Keratinocyte (primary cell): ENCODE measurements around the gene UMAD1. TPM values are rescaled to one million over a fixed set of nuclear protein-coding genes. Genes with fewer than 3 reads are reported as not detected.

Source experiments
- DNase-seq: peaks from one replicate; pipeline ENCODE4 v3.0.0-alpha.2; 2011; ENCODE audit warnings: low read depth, missing footprints, low spot score
- FAIRE-seq: peaks from 2 replicates; lab custom pipeline; 2011; peaks lifted over from hg19 to GRCh38; lab: Jason Lieb, UNC
- H2AFZ ChIP-seq: 2 replicates; pipeline ENCODE4 v1.6.0; 2012; ENCODE audit warnings: low read length, control low read depth, inconsistent platforms; ENCODE audit not compliant: control insufficient read depth
- H3K27ac ChIP-seq: 2 replicates; pipeline ENCODE4 v1.5.1; 2011; ENCODE audit warnings: low read length; ENCODE audit not compliant: control insufficient read depth, insufficient read depth
- H3K27me3 ChIP-seq: 3 replicates; pipeline ENCODE4 v1.6.0; 2011; ENCODE audit warnings: low read length; ENCODE audit not compliant: control insufficient read depth, insufficient read depth; ENCODE audit errors: extremely low read depth
- H3K36me3 ChIP-seq, 2 experiments: 2 replicates in 1 of 2; 3 replicates in 1 of 2; pipeline ENCODE4 v1.5.1; 2011; ENCODE audit warnings: low read length in 2 of 2, mild to moderate bottlenecking in 1 of 2; ENCODE audit not compliant: control insufficient read depth in 2 of 2, insufficient read depth in 2 of 2; ENCODE audit errors: extremely low read depth in 1 of 2
- H3K4me1 ChIP-seq: 3 replicates; pipeline ENCODE4 v1.5.1; 2011; ENCODE audit warnings: low read length; ENCODE audit not compliant: control insufficient read depth, insufficient read depth; ENCODE audit errors: extremely low read depth
- H3K4me2 ChIP-seq: 3 replicates; pipeline ENCODE4 v1.6.0; 2011; ENCODE audit warnings: low read depth, low read length; ENCODE audit not compliant: control insufficient read depth, insufficient read depth; ENCODE audit errors: extremely low read depth
- H3K4me3 ChIP-seq, 3 experiments: fragments of 200-600 bp in 1 of 3; sonication (generic) in 1 of 3; 2 replicates in 2 of 3; 3 replicates in 1 of 3; pipeline ENCODE4 v1.5.1; 2011 to 2016; ENCODE audit warnings: low read length in 3 of 3, mild to moderate bottlenecking in 3 of 3, control low read depth in 2 of 3, inconsistent platforms in 1 of 3, low read depth in 1 of 3, mixed read lengths in 1 of 3, mixed run types in 1 of 3, moderate library complexity in 1 of 3; ENCODE audit not compliant: control insufficient read depth in 2 of 3, insufficient read depth in 2 of 3; ENCODE audit errors: extremely low read depth in 1 of 3
- H3K79me2 ChIP-seq: 2 replicates; pipeline ENCODE4 v1.6.0; 2012; ENCODE audit warnings: low read length; ENCODE audit not compliant: control insufficient read depth, insufficient read depth
- H3K9ac ChIP-seq: 3 replicates; pipeline ENCODE4 v1.6.0; 2011; ENCODE audit warnings: low read length; ENCODE audit not compliant: control insufficient read depth, insufficient read depth; ENCODE audit errors: extremely low read depth
- H3K9me1 ChIP-seq: 3 replicates; pipeline ENCODE4 v1.6.0; 2011; ENCODE audit warnings: low read length; ENCODE audit not compliant: control insufficient read depth, insufficient read depth; ENCODE audit errors: extremely low read depth
- H3K9me3 ChIP-seq: 2 replicates; pipeline ENCODE4 v1.5.1; 2012; ENCODE audit warnings: low read depth, low read length; ENCODE audit not compliant: control insufficient read depth
- H4K20me1 ChIP-seq: 3 replicates; pipeline ENCODE4 v1.6.0; 2011; ENCODE audit warnings: low read length; ENCODE audit not compliant: control insufficient read depth, insufficient read depth; ENCODE audit errors: extremely low read depth
- CTCF ChIP-seq, 3 experiments: IDR thresholded peaks in 1 of 3; conservative IDR thresholded peaks in 1 of 3; optimal IDR thresholded peaks in 1 of 3; 2 replicates in 2 of 3; 3 replicates in 1 of 3; pipeline versions ENCODE3 to v1.5.1; 2011; ENCODE audit warnings: low read length in 3 of 3, mild to moderate bottlenecking in 3 of 3, moderate library complexity in 2 of 3, control low read depth in 1 of 3, inconsistent platforms in 1 of 3; ENCODE audit not compliant: insufficient read depth in 2 of 3; ENCODE audit errors: extremely low read depth in 1 of 3
- EZH2 ChIP-seq: IDR thresholded peaks from one replicate; pipeline ENCODE4 v1.6.1; 2012; ENCODE audit warnings: inconsistent platforms, mild to moderate bottlenecking, low read length, moderate library complexity
- dilution Hi-C: fragments of 300-500 bp; cut with MboI; formaldehyde crosslinking; loops from one replicate; pipeline ENCODE4 v1.7.0; 2020; ENCODE audit warnings: low sequenced_read_pairs; ENCODE audit not compliant: extremely low pct_ligation_motif_present
- polyA plus RNA-seq, 5 experiments: library from polyadenylated mRNA; depleted of rRNA in 3 of 5; stranded (reverse) in 3 of 5; stranded (forward) in 1 of 5; unstranded in 1 of 5; fragments of >200 nt; gene quantifications; 1 replicate in 1 of 5; 2 replicates in 3 of 5; 3 replicates in 1 of 5; pipeline versions ENCODE4 v1.2.1 to v1.2.3, GENCODE V29; 2011 to 2012; ENCODE audit warnings: missing spikeins in 2 of 5, low read depth in 1 of 5, low replicate concordance in 1 of 5

The UMAD1 gene
- polyA plus RNA-seq, 1 donor (not counting 4 experiments of a cell fraction or from before 2014, with no cell fraction given): 18.2 TPM

DNA sequence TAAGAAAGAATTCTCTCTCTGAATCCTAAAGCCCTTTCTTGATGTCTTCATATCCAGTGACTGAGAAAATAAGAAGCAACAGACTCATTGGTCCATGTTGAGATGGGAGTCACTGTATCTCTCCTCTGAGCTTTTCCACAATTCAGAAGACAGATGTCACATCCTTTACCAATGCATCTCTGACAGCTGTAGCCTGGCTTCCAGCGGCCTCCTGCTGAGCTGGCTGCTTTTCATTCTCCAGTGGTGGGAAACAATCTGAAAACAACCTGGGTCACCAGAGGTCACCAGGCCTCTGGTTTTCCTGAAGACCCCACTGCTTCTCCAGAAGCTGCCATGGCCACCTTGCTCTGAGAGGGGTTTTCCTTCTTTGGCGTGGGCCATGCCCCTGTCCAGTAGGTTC lies 96.1 kb downstream of the UMAD1 start:
- DNase-seq: no peak
- H3K9me3 ChIP-seq: no peaks in the 10 kb centered on the region
- TF ChIP-seq CTCF (optimal IDR thresholded peaks at IDR 0.05 in 1 of 3, IDR thresholded peaks at IDR 0.05 in 1 of 3, conservative IDR thresholded peaks at IDR 0.05 in 1 of 3; ENCODE audit: extremely low read depth in 1 of 3, insufficient read depth in 2 of 3, low read length in 3 of 3) (no peak), EZH2 (no peak)
- H3K9me1 ChIP-seq: no peaks in the 10 kb centered on the region
- no peak for FAIRE-seq
- H2AFZ ChIP-seq: no peak overlapping the region
- H3K27ac ChIP-seq: no peak overlapping the region
- dilution Hi-C loops: no loop called here
- no peak overlapping the region for H3K4me2 ChIP-seq
- H3K27me3 ChIP-seq: no peaks in the 10 kb centered on the region
- H3K79me2 ChIP-seq: no peaks in the 10 kb centered on the region
- H3K4me1 ChIP-seq: no peaks in the 10 kb centered on the region
- no peaks in the 10 kb centered on the region for H3K36me3 ChIP-seq
- no peak overlapping the region for H3K9ac ChIP-seq
- no peaks in the 10 kb centered on the region for H4K20me1 ChIP-seq
- no peak overlapping the region for H3K4me3 ChIP-seq

DNA sequence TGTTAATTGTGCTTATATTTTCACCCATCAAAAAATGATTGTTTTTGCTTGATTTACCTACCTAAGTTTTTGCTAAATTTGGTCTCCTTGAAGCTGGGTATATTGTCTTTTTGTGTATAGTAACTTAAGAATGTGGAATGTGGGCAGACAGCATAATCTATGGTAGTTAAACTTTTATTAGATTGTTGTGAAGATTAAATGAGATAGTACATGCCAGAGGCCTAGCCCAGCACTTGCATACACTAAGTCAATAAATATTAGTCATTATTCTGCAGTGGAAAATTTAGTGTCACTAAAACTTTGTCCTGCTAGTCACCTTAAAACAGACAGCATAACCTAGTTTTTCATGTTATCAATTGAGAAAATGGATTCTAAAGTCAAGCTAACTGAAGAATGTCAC lies 97.1 kb downstream of the UMAD1 start:
- DNase-seq: no peak
- no peak overlapping the region for H2AFZ ChIP-seq
- H3K79me2 ChIP-seq: no peaks in the 10 kb centered on the region
- H3K9ac ChIP-seq: no peak overlapping the region
- no peaks in the 10 kb centered on the region for H3K27me3 ChIP-seq
- H3K4me1 ChIP-seq: no peaks in the 10 kb centered on the region
- no peak overlapping the region for H3K4me2 ChIP-seq
- TF ChIP-seq EZH2: no peak
- no peak for TF ChIP-seq CTCF (optimal IDR thresholded peaks at IDR 0.05 in 1 of 3, IDR thresholded peaks at IDR 0.05 in 1 of 3, conservative IDR thresholded peaks at IDR 0.05 in 1 of 3; ENCODE audit: extremely low read depth in 1 of 3, insufficient read depth in 2 of 3, low read length in 3 of 3)
- FAIRE-seq: no peak
- no peaks in the 10 kb centered on the region for H4K20me1 ChIP-seq
- no peaks in the 10 kb centered on the region for H3K9me3 ChIP-seq
- dilution Hi-C loops: no loop called here
- no peak overlapping the region for H3K27ac ChIP-seq
- no peaks in the 10 kb centered on the region for H3K9me1 ChIP-seq
- no peaks in the 10 kb centered on the region for H3K36me3 ChIP-seq
- H3K4me3 ChIP-seq: no peak overlapping the region
